Tracheal epithelial cell (primary cell): ENCODE data around the gene UBE2L5. TPM values are rescaled to one million over a fixed set of nuclear protein-coding genes. Genes with fewer than 3 reads are reported as not detected.

Source experiments
- total RNA-seq: library from RNA; depleted of rRNA; stranded (reverse); fragments of >200 nt; gene quantifications from 2 replicates; pipeline ENCODE4 v1.2.1, GENCODE V29; 2014

The UBE2L5 gene
- total RNA-seq = not detected in 2 replicates

GRCh38 chr13:30422054-30422839, at the start of gene UBE2L5:
Gene UBE2L5, plus strand, starts transcription at chr13:30422493. Its CDS starts 5,498 bp downstream, at chr13:30427991.

GRCh38 chr13:30465593-30466357, 43.5 kb downstream of the UBE2L5 start, which contains the start of gene HMGB1:
Gene HMGB1, minus strand, starts transcription at chr13:30465936. Its CDS starts 2,256 bp downstream, at chr13:30463680.

Other genes with a start within 250 kb of the UBE2L5 start
- 4.3 and 13.3 TPM in 2 replicates for gene KATNAL1, start 114.9 kb upstream of the UBE2L5 start, total RNA-seq
- gene HMGB1, start 43.4 kb downstream of the UBE2L5 start, total RNA-seq = 57.8 and 87.4 TPM in 2 replicates
- gene USPL1, start 195.4 kb downstream of the UBE2L5 start, total RNA-seq = 9.6 and 16.4 TPM in 2 replicates